Measurements from ENCODE around the gene DDX39B. TPM values are rescaled to one million over a fixed set of nuclear protein-coding genes. Genes with fewer than 3 reads are reported as not detected.

The DDX39B gene
- total RNA-seq, 1 experiment from 2014 or later: 565 TPM

DNA sequence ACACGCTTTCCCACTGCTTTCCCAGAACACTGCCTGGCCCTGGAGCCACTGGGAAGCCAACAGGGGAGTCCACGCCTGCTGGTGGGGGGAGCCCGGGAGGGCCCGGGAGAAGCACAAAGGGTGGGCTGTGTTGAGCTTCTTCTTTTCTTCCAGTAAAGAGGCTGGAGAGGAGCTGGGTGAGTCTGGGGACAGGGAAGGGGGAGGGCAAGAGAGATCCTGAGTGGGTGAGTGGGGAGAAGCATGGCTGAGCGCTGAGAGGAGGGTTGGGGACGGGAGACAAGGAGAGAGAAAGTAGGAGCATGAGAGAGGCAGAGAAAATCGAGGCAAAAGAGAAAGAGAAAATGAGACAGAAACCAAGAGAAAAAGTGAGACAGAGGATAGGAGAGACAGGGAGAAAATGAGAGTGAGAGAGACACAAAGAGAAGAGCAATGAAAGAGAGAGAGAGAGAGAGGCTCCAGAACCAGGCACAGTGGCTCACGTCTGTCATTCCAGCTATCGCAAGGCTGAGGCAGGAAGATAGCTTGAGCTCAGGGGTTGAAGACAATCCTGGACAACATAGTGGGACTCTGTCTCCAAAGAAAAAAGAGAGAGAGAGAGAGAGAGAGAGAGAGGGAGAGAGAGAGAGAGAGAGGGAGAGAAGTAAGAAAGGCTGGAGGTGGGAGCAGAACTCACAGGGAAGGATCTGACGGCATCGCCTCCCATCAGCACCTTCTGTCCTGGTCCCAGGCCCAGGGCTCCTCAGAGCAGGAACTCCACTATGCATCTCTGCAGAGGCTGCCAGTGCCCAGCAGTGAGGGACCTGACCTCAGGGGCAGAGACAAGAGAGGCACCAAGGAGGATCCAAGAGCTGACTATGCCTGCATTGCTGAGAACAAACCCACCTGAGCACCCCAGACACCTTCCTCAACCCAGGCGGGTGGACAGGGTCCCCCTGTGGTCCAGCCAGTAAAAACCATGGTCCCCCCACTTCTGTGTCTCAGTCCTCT, 46.3 kb upstream of the DDX39B start:
- H3K36me3 Mint-ChIP-seq (ENCODE audit: insufficient read depth, unreplicated experiment): no peaks in the 10 kb centered on the region
- H3K4me3 Mint-ChIP-seq (ENCODE audit: unreplicated experiment): no peak overlapping the region
- ChIA-PET CTCF (interaction anchor here (0.5 to 18.9 kb wide), 4 partner anchors 9 to 105 kb away, joined by 3 to 215 read pairs (median 4); partner anchors contain the start of genes NCR3 and TNF), POLR2A (no interaction called here)
- intact Hi-C loops (cut with micrococcal nuclease): no loop called here
- no TSS peak for BruUV-seq (replicated peaks)
- peaks cover 6% of the 10 kb centered on the region for H3K4me1 Mint-ChIP-seq (ENCODE audit: insufficient read depth, unreplicated experiment)
- no peaks in the 10 kb centered on the region for H3K9me3 Mint-ChIP-seq (ENCODE audit: unreplicated experiment)
- H3K27me3 Mint-ChIP-seq (ENCODE audit: insufficient read depth, unreplicated experiment): no peaks in the 10 kb centered on the region
- no peak for DNase-seq (ENCODE audit: unreplicated experiment)
- TF ChIP-seq, protein P1, sequence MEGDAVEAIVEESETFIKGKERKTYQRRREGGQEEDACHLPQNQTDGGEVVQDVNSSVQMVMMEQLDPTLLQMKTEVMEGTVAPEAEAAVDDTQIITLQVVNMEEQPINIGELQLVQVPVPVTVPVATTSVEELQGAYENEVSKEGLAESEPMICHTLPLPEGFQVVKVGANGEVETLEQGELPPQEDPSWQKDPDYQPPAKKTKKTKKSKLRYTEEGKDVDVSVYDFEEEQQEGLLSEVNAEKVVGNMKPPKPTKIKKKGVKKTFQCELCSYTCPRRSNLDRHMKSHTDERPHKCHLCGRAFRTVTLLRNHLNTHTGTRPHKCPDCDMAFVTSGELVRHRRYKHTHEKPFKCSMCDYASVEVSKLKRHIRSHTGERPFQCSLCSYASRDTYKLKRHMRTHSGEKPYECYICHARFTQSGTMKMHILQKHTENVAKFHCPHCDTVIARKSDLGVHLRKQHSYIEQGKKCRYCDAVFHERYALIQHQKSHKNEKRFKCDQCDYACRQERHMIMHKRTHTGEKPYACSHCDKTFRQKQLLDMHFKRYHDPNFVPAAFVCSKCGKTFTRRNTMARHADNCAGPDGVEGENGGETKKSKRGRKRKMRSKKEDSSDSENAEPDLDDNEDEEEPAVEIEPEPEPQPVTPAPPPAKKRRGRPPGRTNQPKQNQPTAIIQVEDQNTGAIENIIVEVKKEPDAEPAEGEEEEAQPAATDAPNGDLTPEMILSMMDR (IDR thresholded peaks at IDR 0.05; ENCODE audit: unreplicated experiment): no peak
- no peak overlapping the region for H3K27ac Mint-ChIP-seq (ENCODE audit: low read depth, unreplicated experiment)

DNA sequence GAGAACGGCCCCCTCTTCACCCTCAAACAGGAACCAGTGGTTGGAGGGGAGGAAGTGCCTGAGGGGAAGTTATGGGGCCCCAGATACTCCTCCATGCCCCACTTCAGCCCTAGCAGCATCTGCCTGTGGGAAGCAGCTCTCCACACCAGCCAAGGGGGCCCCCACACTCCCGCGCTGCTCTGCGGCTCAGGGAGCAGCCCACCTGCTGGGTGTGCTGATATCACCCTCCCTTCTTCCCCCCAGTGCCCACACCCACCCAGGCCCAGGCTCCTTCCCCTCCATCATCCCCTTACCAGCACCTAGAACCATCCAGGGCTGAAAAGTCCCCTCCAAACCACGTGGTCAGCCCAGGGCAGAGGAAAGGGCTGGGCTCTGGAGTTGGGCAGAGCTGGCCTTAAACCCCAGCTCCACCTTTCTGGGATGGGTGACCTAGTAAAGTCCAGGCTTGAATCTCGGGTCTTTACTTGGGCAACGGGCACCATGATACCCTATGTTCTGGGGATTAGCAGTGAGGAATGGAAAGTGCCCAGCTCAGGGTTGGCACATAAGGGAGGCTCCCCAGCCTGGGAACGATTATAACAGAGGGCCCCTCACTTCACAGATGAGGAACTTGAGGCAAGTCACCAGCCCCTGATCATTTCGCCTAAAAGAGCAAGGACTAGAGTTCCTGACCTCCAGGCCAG, 44.9 kb upstream of the DDX39B start:
- POLR2A ChIA-PET: interaction anchor here (0.6 to 1.5 kb wide), 2 partner anchors 12 to 27 kb away, joined by 3 to 6 read pairs; no protein-coding TSS in a partner anchor
- Mint-ChIP-seq H3K36me3 (ENCODE audit: insufficient read depth, unreplicated experiment) (no peaks in the 10 kb centered on the region), H3K9me3 (ENCODE audit: unreplicated experiment) (no peaks in the 10 kb centered on the region), H3K4me1 (ENCODE audit: insufficient read depth, unreplicated experiment) (peaks cover 8% of the 10 kb centered on the region), H3K27ac (ENCODE audit: low read depth, unreplicated experiment) (no peak overlapping the region), H3K4me3 (ENCODE audit: unreplicated experiment) (no peak overlapping the region), H3K27me3 (ENCODE audit: insufficient read depth, unreplicated experiment) (no peaks in the 10 kb centered on the region)
- no peak for DNase-seq (ENCODE audit: unreplicated experiment)
- BruUV-seq (replicated peaks): no TSS peak
- TF ChIP-seq, protein P1 (IDR thresholded peaks at IDR 0.05; ENCODE audit: unreplicated experiment): no peak
- CTCF ChIA-PET: interaction anchor here (1.1 to 18.9 kb wide), 2 partner anchors 11 to 12 kb away, joined by 4 to 215 read pairs; partner anchors contain the start of genes NCR3 and TNF
- intact Hi-C loops (cut with micrococcal nuclease): no loop called here

DNA sequence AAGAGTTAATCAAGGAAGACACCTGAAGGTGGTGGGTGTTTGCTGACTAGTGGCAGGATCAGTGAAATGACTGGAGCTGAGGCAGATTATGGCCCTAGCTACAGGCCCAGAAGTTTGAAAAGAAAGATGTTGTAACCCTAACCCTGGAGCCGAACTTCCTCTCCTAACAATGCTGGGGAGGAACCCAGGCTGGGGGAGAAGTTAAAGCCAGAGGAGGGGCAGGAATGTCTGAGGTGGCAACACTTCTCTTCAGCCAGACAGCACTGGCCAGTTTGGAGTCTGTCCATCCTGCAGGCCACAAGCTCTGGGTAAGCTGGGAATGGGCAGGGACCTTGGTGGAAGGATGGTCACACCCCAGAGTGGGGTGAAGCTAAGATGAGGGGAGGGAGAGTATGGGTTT, 44.2 kb upstream of the DDX39B start, which contains the start of gene LST1:
LST1 (plus strand) TSS at position 270 of the 400 bp plus-strand sequence. CDS start 1,023 bp downstream, outside the sequence.
- Mint-ChIP-seq H3K4me1 (ENCODE audit: insufficient read depth, unreplicated experiment) (peaks cover 15% of the 10 kb centered on the region), H3K27me3 (ENCODE audit: insufficient read depth, unreplicated experiment) (no peaks in the 10 kb centered on the region), H3K27ac (ENCODE audit: low read depth, unreplicated experiment) (no peak within 1 kb of the TSS), H3K9me3 (ENCODE audit: unreplicated experiment) (no peaks in the 10 kb centered on the region), H3K4me3 (ENCODE audit: unreplicated experiment) (no peak within 1 kb of the TSS), H3K36me3 (ENCODE audit: insufficient read depth, unreplicated experiment) (no peaks in the 10 kb centered on the region)
- no TSS peak for BruUV-seq (replicated peaks)
- POLR2A ChIA-PET: interaction anchor here (1.5 kb wide), 1 partner anchor 12 kb away, joined by 6 read pairs; no protein-coding TSS in a partner anchor
- no peak for DNase-seq (ENCODE audit: unreplicated experiment)
- CTCF ChIA-PET: interaction anchor here (0.7 to 18.9 kb wide), 2 partner anchors 11 to 126 kb away, joined by 3 to 215 read pairs; partner anchors contain the start of gene NCR3
- intact Hi-C loops (cut with micrococcal nuclease): no loop called here
- TF ChIP-seq, protein P1 (IDR thresholded peaks at IDR 0.05; ENCODE audit: unreplicated experiment): no peak

Data from MCF 10A (cell line).